A549 (cell line): ENCODE data around the gene NTRK3.

Experiments used
- MAFK ChIP-seq: fragments of 450-650 bp; IDR thresholded peaks from 2 replicates; pipeline ENCODE4 v1.6.1; 2014; ENCODE audit not compliant: partially characterized antibody
- POLR2A ChIP-seq: IDR thresholded peaks from 2 replicates; pipeline ENCODE4 v1.6.1; 2012; ENCODE audit warnings: mild to moderate bottlenecking, low read length
- RARB ChIP-seq: fragments of 250-450 bp; sonication (Bioruptor Pico); IDR thresholded peaks from 2 replicates; pipeline ENCODE4 v1.8.0; 2021; ENCODE audit warnings: mild to moderate bottlenecking, moderate library complexity

GRCh38 chr15:88118741-88119140 lies 137.8 kb downstream of the NTRK3 start:
- TF ChIP-seq MAFK (no peak), POLR2A (no peak), RARB (no peak)
